A673 (cell line): ENCODE measurements around the gene DVL1. TPM values are rescaled to one million over a fixed set of nuclear protein-coding genes. Genes with fewer than 3 reads are reported as not detected.

ENCODE experiments used
- BruUV-seq: library from RNA; stranded (reverse); fragments of 400-500 nt; replicated peaks from 2 replicates; lab custom pipeline; 2021; lab: Mats Ljungman, UMichigan
- CTCF ChIA-PET: fragments of 300-600 bp; sonication (Branson Sonifier 250); formaldehyde crosslinking; loops from one replicate; lab custom pipeline; 2022; ENCODE audit warnings: antibody characterized with exemption; lab: Charles Lee
- POLR2A ChIA-PET: fragments of 300-600 bp; sonication (Branson Sonifier 250); formaldehyde crosslinking; loops from one replicate; lab custom pipeline; 2022; ENCODE audit warnings: antibody characterized with exemption; ENCODE audit not compliant: low non-redundant PET; lab: Charles Lee
- DNase-seq: peaks from one replicate; pipeline ENCODE4 v3.0.0-alpha.2; 2015; ENCODE audit warnings: low spot score
- H3K27ac ChIP-seq: fragments of 200-600 bp; sonication (generic); 2 replicates; pipeline ENCODE4 v1.5.1; 2016; ENCODE audit warnings: mixed run types, low read depth, mild to moderate bottlenecking, mixed read lengths, antibody characterized with exemption, low read length; ENCODE audit not compliant: poor library complexity, severe bottlenecking
- H3K27me3 ChIP-seq: fragments of 200-600 bp; sonication (generic); replicated peaks from 2 replicates; pipeline ENCODE4 v1.6.1; 2017; ENCODE audit warnings: mixed run types, low read depth, mild to moderate bottlenecking, mixed read lengths, antibody characterized with exemption, low read length; ENCODE audit not compliant: insufficient read depth, poor library complexity
- H3K36me3 ChIP-seq: fragments of 200-600 bp; sonication (generic); 2 replicates; pipeline ENCODE4 v1.6.1; 2016; ENCODE audit warnings: mixed run types, mild to moderate bottlenecking, mixed read lengths, antibody characterized with exemption, low read length; ENCODE audit not compliant: insufficient read depth, poor library complexity, severe bottlenecking
- H3K4me1 ChIP-seq: fragments of 200-600 bp; sonication (generic); 2 replicates; pipeline ENCODE4 v1.6.1; 2017; ENCODE audit warnings: mixed run types, mild to moderate bottlenecking, mixed read lengths, antibody characterized with exemption, low read length; ENCODE audit not compliant: insufficient read depth, poor library complexity, severe bottlenecking
- H3K4me3 ChIP-seq: fragments of 200-600 bp; sonication (generic); 2 replicates; pipeline ENCODE4 v1.5.1; 2016; ENCODE audit warnings: low read depth, mixed run types, mild to moderate bottlenecking, mixed read lengths, low read length; ENCODE audit not compliant: poor library complexity, severe bottlenecking
- H3K9me3 ChIP-seq: fragments of 200-600 bp; sonication (generic); 2 replicates; pipeline ENCODE4 v1.6.1; 2016; ENCODE audit warnings: mixed run types, low read depth, mild to moderate bottlenecking, mixed read lengths, antibody characterized with exemption, low read length; ENCODE audit not compliant: poor library complexity, severe bottlenecking
- EZH2 ChIP-seq: fragments of 200-600 bp; sonication (generic); IDR thresholded peaks from 2 replicates; pipeline ENCODE4 v1.6.1; 2017; ENCODE audit warnings: borderline replicate concordance, low read depth, mild to moderate bottlenecking, mixed read lengths, antibody characterized with exemption, low read length; ENCODE audit not compliant: poor library complexity, severe bottlenecking
- intact Hi-C: fragments of 100-400 bp; cut with micrococcal nuclease; formaldehyde crosslinking; loops from one replicate; pipeline ENCODE4 v1.10.0; 2022; ENCODE audit not compliant: unreplicated experiment
- total RNA-seq: library from RNA; stranded (reverse); gene quantifications from 2 replicates; pipeline ENCODE4 v1.2.3, GENCODE V29; 2021
- TF ChIP-seq, protein P1 (sequence below): fragments of 300-800, 200-600 bp; sonication (generic); conservative IDR thresholded peaks from 2 replicates; pipeline ENCODE4 v1.5.1; 2017; ENCODE audit warnings: low read depth, mild to moderate bottlenecking, antibody characterized with exemption, low read length, moderate library complexity, mixed read lengths

The DVL1 gene
- total RNA-seq, 1 experiment from 2014 or later = 48.0 TPM

DNA sequence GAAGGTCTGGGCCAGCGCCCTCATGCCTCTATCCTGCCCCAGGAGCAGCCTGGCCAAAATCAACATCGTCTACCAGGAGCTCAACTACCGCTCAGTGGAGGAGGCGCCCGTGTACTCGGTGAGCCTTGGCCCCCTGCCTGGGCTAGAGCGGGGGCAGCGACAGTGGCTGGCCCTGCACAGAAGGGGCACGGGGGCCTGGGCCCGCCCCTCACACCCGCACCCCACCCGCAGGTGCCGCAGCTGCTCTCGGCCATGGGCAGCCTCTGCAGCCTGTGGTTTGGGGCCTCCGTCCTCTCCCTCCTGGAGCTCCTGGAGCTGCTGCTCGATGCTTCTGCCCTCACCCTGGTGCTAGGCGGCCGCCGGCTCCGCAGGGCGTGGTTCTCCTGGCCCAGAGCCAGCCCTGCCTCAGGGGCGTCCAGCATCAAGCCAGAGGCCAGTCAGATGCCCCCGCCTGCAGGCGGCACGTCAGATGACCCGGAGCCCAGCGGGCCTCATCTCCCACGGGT is 58.1 kb downstream of the DVL1 start:
- no TSS peak for BruUV-seq
- no peak for DNase-seq

DNA sequence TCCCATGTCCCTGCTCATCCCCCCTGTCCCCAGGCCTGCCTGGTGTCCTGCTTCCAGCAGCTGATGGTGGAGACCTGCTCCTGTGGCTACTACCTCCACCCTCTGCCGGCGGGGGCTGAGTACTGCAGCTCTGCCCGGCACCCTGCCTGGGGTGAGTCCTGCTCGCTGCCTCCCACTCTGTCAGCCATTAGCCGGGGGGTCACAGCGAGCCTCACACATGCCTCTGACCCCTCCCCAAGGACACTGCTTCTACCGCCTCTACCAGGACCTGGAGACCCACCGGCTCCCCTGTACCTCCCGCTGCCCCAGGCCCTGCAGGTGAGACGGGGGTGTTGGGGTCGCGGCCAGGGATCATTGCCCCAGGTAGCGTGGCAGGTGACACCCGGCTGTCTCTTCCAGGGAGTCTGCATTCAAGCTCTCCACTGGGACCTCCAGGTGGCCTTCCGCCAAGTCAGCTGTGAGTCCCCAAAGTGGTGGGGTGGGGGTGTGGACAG is 58.9 kb downstream of the DVL1 start:
- BruUV-seq = no TSS peak
- H3K27me3 ChIP-seq = no peaks in the 10 kb centered on the region
- intact Hi-C loops = loop anchor here (2.0 kb wide), 1 partner anchor 167 kb away; no protein-coding TSS in a partner anchor
- H3K36me3 ChIP-seq = peaks cover 3% of the 10 kb centered on the region
- H3K4me1 ChIP-seq = no peaks in the 10 kb centered on the region
- ChIA-PET CTCF (no interaction called here), POLR2A (no interaction called here)
- TF ChIP-seq, protein P1, sequence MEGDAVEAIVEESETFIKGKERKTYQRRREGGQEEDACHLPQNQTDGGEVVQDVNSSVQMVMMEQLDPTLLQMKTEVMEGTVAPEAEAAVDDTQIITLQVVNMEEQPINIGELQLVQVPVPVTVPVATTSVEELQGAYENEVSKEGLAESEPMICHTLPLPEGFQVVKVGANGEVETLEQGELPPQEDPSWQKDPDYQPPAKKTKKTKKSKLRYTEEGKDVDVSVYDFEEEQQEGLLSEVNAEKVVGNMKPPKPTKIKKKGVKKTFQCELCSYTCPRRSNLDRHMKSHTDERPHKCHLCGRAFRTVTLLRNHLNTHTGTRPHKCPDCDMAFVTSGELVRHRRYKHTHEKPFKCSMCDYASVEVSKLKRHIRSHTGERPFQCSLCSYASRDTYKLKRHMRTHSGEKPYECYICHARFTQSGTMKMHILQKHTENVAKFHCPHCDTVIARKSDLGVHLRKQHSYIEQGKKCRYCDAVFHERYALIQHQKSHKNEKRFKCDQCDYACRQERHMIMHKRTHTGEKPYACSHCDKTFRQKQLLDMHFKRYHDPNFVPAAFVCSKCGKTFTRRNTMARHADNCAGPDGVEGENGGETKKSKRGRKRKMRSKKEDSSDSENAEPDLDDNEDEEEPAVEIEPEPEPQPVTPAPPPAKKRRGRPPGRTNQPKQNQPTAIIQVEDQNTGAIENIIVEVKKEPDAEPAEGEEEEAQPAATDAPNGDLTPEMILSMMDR = peak; percentile 64
- TF ChIP-seq EZH2 = no peak
- H3K27ac ChIP-seq = no peak overlapping the region
- H3K9me3 ChIP-seq = no peaks in the 10 kb centered on the region
- no peak overlapping the region for H3K4me3 ChIP-seq
- peak; percentile 69 for DNase-seq

More for the DNA sequence above, 58.1 kb downstream of the DVL1 start:
- H3K4me3 ChIP-seq = no peak overlapping the region
- ChIA-PET POLR2A (no interaction called here), CTCF (interaction anchor here (1.1 to 1.6 kb wide), 2 partner anchors 13 to 169 kb away, joined by 6 to 17 read pairs; no protein-coding TSS in a partner anchor)
- no peak for TF ChIP-seq EZH2
- TF ChIP-seq, protein P1 = no peak
- H3K36me3 ChIP-seq = peaks cover 3% of the 10 kb centered on the region
- H3K27me3 ChIP-seq = no peaks in the 10 kb centered on the region
- H3K4me1 ChIP-seq = no peaks in the 10 kb centered on the region
- no peak overlapping the region for H3K27ac ChIP-seq
- intact Hi-C loops = loop anchor here (2.0 kb wide), 1 partner anchor 168 kb away; no protein-coding TSS in a partner anchor
- H3K9me3 ChIP-seq = no peaks in the 10 kb centered on the region

DNA sequence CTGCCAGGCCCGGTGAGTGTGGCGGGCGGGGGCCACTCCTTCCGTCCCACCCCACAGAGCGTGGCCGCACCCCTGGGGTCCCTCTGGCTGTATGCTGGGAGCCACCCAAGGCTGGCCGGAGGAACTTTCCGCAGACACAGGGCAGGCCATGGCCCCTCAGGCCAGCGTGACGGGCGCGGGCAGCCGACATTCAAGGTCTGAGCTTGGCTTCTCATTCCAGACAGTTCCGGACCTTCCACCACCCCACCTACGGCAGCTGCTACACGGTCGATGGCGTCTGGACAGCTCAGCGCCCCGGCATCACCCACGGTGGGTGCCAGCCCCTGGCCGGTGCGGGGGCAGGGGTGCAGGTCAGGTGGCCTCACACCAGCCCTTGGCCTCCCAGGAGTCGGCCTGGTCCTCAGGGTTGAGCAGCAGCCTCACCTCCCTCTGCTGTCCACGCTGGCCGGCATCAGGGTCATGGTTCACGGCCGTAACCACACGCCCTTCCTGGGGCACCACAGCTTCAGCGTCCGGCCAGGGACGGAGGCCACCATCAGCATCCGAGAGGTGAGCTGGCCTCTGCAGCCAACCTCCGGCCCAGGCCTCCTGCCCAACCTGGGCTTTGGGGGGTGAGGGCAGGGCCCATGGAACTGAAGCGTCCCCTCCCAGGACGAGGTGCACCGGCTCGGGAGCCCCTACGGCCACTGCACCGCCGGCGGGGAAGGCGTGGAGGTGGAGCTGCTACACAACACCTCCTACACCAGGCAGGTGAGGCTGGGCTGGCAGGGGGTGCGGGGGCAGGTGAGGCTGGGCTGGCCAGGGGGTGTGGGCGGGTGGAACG is 61.7 kb downstream of the DVL1 start:
- no peak for DNase-seq
- intact Hi-C loops = no loop called here
- H3K27ac ChIP-seq = no peak overlapping the region
- TF ChIP-seq EZH2 = no peak
- no peaks in the 10 kb centered on the region for H3K9me3 ChIP-seq
- no TSS peak for BruUV-seq
- H3K27me3 ChIP-seq = no peaks in the 10 kb centered on the region
- ChIA-PET CTCF (no interaction called here), POLR2A (no interaction called here)
- H3K36me3 ChIP-seq = no peaks in the 10 kb centered on the region
- H3K4me3 ChIP-seq = no peak overlapping the region
- no peaks in the 10 kb centered on the region for H3K4me1 ChIP-seq
